Mucosa of gallbladder (tissue), 1 donor: ENCODE measurements around the gene CD1E. TPM values are rescaled to one million over a fixed set of nuclear protein-coding genes. Genes with fewer than 3 reads are reported as not detected.
"Not testable (repeated sequence)": the region's sequence is repeated elsewhere in the genome, so short reads cannot be mapped to it uniquely, and the experiment has no call there.

Experiments used
- DNase-seq: peaks from one replicate; pipeline ENCODE4 v3.0.0-alpha.2; 2020; ENCODE audit warnings: low spot score
- total RNA-seq: library from RNA; stranded (reverse); gene quantifications from one replicate; pipeline ENCODE4 v1.2.1, GENCODE V29; 2021
- donor health status: DM: no; HTN: no; CAD: no.

The CD1E gene
- 1.3 TPM for total RNA-seq

DNA sequence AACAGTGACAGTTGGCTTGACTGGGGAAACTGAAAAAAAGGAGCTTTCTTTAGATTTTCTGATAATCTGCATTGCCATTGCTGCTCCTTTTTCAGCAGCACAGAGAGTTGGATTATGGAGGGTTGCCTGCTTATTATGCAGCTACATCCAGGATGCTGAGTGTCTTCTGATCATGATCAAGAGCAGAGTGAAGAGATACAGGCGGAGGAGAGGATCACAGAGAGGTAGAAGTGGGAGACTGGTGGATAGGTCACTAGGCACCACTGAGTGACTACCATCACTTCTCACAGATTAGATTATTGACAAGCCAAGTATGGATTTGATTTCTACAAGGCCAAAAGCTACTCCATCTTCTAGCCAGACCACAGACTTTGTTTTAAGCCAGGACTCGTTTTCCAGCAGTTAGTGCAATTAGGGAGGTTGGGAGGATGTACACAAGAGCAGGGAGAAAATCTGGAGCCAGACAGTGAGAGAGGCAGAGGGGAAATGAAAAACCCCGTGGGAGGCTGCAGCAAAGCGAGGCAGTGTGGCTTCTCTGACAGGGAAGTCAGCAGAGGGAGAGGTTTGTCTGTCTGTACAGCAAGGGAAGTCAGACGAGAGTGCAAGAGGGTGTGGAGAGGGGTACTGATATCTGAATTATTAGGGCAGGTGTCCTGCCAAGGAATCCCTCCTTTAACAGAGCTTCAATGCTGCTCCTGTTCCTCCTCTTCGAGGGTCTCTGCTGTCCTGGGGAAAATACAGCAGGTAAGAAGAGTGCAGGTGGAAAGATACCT lies at the start of gene CD1E:
TSS of gene CD1E (plus strand) at position 592 of the 773 bp plus-strand sequence. CDS start at position 687, 95 bp downstream.
- no peak for DNase-seq

- no peak for DNase-seq
These were observed 43.1 kb upstream of the CD1E start for GRCh38 chr1:158310623-158311022.

- no peak for DNase-seq
These were observed 42.6 kb upstream of the CD1E start for GRCh38 chr1:158311066-158311465.

GRCh38 chr1:158323866-158324265 lies 29.8 kb upstream of the CD1E start:
- no peak for DNase-seq

- DNase-seq = no peak
These were observed 29.3 kb upstream of the CD1E start for GRCh38 chr1:158324395-158324794.

GRCh38 chr1:158327481-158327880 lies 26.2 kb upstream of the CD1E start:
- no peak for DNase-seq

GRCh38 chr1:158328426-158328825 lies 25.3 kb upstream of the CD1E start:
- DNase-seq = no peak

GRCh38 chr1:158329300-158329699 lies 24.4 kb upstream of the CD1E start:
- DNase-seq = no peak

- no peak for DNase-seq
These were observed 24.0 kb upstream of the CD1E start for GRCh38 chr1:158329733-158330132.

- DNase-seq = no peak
These were observed 23.1 kb upstream of the CD1E start for GRCh38 chr1:158330391-158331105.

- DNase-seq = no peak
These were observed 22.6 kb upstream of the CD1E start for GRCh38 chr1:158331106-158331425.

DNA sequence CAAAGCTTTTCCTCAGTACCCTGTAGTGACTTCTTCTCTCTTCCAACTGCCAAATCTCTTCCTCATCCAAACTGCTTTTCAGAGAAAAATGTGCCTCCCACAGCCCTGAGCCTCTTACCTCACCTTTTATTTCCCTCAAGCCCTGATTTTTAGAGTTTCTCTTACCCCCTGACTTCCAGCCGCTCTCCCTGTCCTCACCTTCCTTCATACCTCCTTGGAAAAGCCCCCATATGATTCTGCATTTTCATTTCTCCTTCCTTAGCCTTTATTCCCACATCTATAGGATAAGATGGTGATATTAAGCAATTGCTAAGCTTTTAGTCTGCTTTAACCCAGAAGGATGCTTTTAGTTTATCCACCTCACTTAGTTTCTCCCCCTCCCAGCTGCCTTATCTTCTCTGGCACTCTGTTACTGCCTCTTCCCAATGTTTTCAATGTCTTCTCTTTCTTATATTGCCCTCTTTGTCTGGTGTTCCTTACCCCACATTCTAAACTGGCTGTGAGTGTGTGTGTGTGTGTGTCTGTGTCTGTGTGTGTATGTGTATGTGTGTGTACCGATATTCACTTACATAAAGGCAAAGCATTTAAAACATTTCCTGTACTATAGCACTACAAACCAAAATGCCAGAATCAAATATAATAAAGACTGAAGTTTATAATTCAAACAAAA lies 22.1 kb upstream of the CD1E start, which contains the start of gene CD1B:
TSS of gene CD1B (minus strand) at position 51 of the 670 bp plus-strand sequence. CDS start 108 bp downstream, outside the sequence.
- DNase-seq = no peak

- DNase-seq = no peak
These were observed 20.1 kb upstream of the CD1E start for GRCh38 chr1:158333405-158334155.

DNA sequence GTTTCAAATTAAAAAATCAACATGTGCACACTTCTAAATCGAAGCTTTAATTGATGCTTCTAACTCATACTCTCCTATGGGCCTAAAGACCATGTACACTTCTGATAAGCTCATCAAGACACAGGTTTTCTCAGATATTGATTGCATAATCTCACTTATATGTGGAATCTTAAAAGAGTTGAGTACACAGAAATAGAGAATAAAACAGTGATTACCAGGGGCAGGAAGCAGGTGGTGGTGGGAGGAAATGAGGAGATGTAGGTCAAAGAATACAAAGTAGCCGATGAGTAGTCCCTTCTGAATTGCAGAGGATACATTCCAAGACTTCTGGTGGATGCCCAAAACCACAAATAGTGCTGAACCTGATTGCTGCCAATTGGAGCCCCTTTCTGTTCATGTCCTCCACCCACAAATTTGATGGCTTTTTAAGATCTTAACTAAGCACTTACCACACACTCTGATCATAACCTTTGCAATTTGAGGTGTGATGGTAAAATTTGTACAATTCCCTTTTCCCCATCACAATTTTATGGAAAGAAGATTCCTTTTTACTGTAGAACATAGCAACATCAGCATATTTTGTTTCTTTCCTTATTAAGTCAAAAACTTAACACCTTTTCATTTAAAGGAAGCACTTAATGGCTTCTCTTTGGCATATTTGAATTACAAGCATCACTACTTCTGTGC lies 19.0 kb upstream of the CD1E start:
- DNase-seq = no peak

DNA sequence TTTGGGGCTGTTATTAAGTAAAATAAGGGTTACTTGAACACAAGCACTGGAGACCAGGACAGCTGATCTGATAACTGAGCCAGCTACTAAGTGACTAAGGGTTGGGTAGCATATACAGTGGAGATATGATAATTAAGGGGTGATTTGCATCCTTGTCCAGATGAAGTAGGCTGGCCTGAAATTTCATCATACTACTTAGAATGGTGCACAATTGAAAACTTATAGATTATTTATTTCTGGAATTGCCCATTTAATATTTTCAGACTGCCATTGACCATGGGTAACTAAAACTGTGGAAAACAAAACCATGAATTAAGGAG lies 18.5 kb upstream of the CD1E start:
- DNase-seq = no peak

DNA sequence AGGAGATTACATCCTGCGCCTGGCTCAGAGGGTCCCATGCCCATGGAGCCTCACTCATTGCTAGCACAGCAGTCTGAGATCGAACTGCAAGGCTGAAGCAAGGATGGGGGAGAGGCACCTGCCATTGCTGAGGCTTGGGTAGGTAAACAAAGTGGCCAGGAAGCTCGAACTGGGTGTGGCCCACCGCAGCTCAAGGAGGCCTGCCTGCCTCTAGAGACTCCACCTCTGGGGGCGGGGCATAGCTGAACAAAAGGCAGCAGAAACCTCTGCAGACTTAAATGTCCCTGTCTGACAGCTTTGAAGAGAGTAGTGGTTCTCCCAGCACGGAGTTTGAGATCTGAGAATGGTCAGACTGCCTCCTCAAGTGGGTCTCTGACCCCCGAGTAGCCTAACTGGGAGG lies 17.3 kb upstream of the CD1E start:
- DNase-seq = not testable (repeated sequence)

- DNase-seq = not testable (repeated sequence)
These were observed 4.7 kb upstream of the CD1E start for GRCh38 chr1:158348946-158349345.

DNA sequence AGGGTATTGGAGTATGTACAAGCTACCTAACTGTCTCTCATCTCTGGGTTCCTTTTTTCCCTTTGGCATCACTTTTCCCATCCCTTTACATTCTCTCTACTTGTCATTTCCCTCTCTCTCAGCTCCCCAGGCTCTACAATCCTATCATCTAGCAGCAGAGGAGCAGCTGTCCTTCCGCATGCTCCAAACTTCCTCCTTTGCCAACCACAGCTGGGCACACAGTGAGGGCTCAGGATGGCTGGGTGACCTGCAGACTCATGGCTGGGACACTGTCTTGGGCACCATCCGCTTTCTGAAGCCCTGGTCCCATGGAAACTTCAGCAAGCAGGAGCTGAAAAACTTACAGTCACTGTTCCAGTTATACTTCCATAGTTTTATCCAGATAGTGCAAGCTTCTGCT lies 561 bp downstream of the CD1E start:
- no peak for DNase-seq

DNA sequence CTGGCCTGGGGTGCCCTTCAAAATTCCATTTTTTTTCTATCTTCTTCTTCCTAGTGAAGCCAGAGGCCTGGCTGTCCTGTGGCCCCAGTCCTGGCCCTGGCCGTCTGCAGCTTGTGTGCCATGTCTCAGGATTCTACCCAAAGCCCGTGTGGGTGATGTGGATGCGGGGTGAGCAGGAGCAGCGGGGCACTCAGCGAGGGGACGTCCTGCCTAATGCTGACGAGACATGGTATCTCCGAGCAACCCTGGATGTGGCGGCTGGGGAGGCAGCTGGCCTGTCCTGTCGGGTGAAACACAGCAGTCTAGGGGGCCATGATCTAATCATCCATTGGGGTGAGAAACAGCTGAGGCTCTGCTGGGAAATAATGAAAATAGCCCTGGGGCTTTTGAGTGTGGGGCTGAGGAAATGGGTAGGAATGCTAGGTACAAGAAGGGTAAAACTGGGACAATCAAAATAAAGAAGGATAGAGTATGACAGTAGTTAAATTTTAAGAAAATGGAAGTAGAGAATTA lies 2.1 kb downstream of the CD1E start:
- no peak for DNase-seq

- DNase-seq = no peak
These were observed 2.9 kb downstream of the CD1E start for GRCh38 chr1:158356616-158357015.

GRCh38 chr1:158357441-158357840 lies 3.7 kb downstream of the CD1E start:
- DNase-seq = no peak
